ENCODE results near the gene GNG11.

GRCh38 chr7:93973134-93973533 is 51.6 kb downstream of the GNG11 start:
- TF ChIP-seq CTCF (IDR thresholded peaks at IDR 0.05; ENCODE audit: extremely low read depth in 1 of 2, insufficient read depth in 1 of 2, low read depth in 1 of 2, low read length in 2 of 2), result no peak
- no peak for TF ChIP-seq GATA2 (IDR thresholded peaks at IDR 0.05; ENCODE audit: insufficient read depth, insufficient read length, low read depth, low read length)
- TF ChIP-seq POLR2A (IDR thresholded peaks at IDR 0.05; ENCODE audit: low read depth, low read length), result no peak
- no peak for TF ChIP-seq POLR2AphosphoS5 (IDR thresholded peaks at IDR 0.05; ENCODE audit: insufficient read depth, low read depth, low read length)
